Stimulated activated CD4-positive, alpha-beta T cell treated with anti-CD3 and anti-CD28 coated beads, Interleukin-4, amount 100 ng/mL, for 4 hours (primary cell): ENCODE results near the gene SECTM1.
"Not testable (repeated sequence)": the region's sequence is repeated elsewhere in the genome, so short reads cannot be mapped to it uniquely, and the experiment has no call there.

ENCODE experiments used
- DNase-seq, 2 experiments: peaks; one replicate each; pipeline ENCODE4 v3.0.0-alpha.2; 2020

SECTM1 gene

GRCh38 chr17:82367724-82368524 is 34.4 kb upstream of the SECTM1 start:
- DNase-seq: no peak

GRCh38 chr17:82366749-82367148 is 33.2 kb upstream of the SECTM1 start:
- DNase-seq: no peak

DNA sequence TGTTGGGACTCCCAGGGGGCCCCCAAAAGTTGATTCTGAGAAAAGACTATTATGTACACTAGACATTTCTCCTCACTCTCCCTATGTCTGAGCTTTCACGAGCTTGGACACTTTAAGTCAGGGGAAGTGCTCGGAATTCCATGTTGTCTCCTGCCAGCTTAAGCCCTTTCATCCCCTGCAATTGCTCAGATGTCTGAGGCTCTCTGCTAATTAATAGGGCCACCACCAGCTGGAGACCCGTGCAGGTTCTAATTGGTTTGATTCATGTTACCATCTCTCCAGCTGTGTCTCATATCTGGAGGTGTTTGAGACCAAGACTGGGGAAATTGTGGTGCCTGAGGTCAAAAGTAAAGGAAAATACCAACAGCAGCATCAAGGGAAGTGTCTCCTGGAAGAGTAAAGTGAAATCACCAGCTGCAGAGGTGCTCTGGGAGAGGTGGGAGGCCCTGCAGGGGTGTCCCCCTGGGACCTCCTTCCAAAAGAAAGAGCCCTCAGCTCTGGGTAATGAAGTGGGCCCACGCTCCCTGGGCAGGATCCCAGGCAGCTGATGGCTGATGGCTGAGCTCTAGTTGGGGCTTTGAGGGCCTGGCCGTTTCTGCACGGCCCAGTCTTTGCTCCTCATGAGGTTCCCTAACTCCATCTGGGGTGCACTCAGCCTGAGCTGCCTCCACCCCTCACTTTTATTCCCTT is 32.2 kb upstream of the SECTM1 start:
- no peak for DNase-seq

GRCh38 chr17:82361885-82362633 is 28.5 kb upstream of the SECTM1 start:
- no peak for DNase-seq

- not testable (repeated sequence) for DNase-seq
Observed at GRCh38 chr17:82359451-82360074, 26.0 kb upstream of the SECTM1 start.

GRCh38 chr17:82358465-82359350 is 25.1 kb upstream of the SECTM1 start, which contains the start of gene TEX19:
TSS of gene TEX19 (plus strand) at chr17:82359247. CDS start at chr17:82362151, 2,904 bp downstream.
- peak in 1 of 2 experiments; percentile 35 for DNase-seq

- no peak for DNase-seq
Observed at GRCh38 chr17:82357394-82357793, 23.8 kb upstream of the SECTM1 start.

- no peak for DNase-seq
Observed at GRCh38 chr17:82356845-82357355, 23.3 kb upstream of the SECTM1 start.

GRCh38 chr17:82355770-82356427 is 22.3 kb upstream of the SECTM1 start:
- DNase-seq: no peak

DNA sequence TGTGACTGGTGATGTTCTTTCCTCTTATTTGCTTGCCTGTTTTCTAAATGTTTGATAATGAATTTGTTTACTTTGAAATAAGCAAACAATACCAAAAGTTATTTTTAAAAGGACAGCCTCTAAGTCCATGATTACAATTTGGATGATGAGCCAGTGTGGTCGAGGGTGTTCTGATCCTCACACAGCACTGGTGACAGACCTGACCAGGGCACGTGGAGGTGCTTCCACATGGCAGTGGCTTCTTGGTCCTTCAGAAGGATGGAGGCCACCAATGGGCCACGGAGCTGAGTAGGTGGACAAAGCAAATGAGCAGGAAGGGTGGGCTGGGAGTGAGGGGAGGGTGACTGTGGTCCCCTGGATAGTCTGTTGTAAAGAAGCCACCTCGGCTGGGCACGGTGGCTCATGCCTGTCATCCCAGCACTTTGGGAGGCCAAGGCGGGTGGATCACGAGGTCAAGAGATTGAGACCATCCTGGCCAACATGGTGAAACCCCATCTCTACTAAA is 21.3 kb upstream of the SECTM1 start:
- DNase-seq: no peak

DNA sequence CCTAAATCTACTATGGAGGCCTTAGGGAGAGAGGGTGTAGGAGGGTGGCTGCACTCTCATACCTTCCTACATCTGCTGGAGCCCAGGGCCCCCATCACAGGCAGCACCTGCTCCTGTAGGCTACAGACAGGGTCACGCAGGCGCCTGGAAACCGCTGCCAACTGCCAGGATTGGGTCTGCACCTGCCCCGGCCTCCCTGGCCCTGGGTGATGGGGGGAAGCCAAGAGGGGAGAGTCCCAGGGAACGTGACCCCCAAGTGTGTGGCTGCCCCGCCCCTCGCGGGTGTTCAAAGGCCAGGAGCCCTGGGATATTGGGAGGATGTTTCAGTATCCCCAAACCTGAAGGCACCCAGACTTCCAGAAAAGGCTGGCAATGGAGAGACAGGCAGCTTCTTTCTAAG is 19.9 kb upstream of the SECTM1 start:
- DNase-seq: no peak

- peak; percentile 69 to 73 for DNase-seq
Observed at GRCh38 chr17:82351713-82352488, 18.3 kb upstream of the SECTM1 start.

- DNase-seq: no peak
Observed at GRCh38 chr17:82351254-82351712, 17.7 kb upstream of the SECTM1 start.

DNA sequence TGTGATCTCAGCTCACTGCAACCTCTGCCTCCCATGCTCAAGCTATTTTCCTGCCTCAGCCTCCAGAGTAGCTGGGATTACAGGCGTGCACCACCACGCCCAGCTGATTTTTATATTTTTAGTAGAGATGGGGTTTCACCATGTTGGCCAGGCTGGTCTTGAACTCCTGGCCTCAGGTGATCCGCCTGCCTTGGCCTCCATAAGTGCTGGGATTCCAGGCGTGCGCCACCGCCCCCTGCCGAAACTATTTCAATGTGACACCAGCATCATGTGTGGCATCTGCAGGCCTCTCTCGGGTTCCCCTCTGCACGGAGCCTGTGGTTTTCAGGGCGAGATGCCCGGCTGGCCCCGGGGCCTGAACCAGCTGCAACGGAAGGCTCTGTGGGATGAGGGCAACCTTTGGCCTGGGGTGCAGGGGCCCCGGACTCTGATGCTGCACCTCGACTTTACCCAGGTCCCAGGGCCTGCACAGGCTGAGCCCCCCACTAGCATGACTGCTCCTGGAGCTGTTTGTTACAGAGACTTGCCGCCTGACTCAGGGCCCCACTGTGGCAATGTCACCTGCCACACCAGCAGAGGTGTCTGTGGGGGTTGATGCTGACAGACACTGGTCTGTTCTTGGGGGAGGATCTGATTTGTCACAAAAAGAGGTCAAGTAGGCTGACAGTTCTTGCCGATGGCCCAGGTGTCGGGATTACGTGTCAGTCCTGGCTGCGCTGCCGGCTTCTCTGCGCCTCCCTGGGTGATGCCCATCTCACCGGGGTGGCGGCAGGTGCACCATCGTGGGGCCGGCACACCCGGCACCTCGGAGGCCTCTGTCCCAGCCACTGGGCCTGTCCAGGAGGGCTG is 16.8 kb upstream of the SECTM1 start:
- DNase-seq: peak; percentile 31 to 40

DNA sequence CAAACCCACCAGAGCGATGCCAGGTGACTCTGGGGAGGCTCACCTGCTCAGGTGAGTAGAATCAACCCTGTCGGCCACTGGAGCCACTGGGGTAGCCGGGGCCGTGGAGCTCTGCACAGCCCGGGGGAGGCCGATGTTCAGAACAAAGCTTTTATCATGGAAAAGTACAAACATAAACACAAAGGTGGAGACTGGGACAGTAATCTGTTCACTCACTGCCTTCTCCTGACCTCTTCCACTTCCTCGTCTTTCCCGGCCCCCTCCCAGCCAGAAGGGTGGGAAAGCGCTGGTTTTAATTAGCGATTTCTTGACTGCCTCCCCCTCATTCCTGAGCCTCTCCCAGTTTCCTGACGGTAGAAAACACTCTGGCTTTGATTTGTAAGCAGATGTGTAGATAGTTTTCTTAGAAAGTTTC is 15.7 kb upstream of the SECTM1 start:
- no peak for DNase-seq

GRCh38 chr17:82348866-82349265 is 15.3 kb upstream of the SECTM1 start:
- DNase-seq: no peak

GRCh38 chr17:82348434-82348833 is 14.9 kb upstream of the SECTM1 start:
- no peak for DNase-seq

DNA sequence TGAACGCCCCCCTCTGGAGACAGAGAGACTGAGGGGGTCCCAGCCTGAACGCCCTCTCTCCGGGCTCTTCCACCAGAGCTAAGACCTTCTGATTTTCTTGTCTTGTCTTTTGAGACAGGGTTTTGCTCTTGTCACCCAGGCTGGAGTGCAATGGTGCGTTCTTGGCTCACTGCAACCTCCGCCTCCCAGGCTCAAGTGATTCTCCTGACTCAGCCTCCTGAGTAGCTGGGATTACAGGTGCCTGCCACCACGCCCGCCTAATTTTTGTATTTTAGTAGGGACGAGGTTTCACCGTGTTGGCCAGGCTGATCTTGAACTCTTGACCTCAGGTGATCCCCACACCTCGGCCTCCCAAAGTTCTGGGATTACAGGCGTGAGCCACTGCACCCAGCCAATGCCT is 14.4 kb upstream of the SECTM1 start:
- DNase-seq: not testable (repeated sequence)
